HG02943 (cell line): ENCODE data around the gene PRIMPOL.
"Not testable (repeated sequence)": the region's sequence is repeated elsewhere in the genome, so short reads cannot be mapped to it uniquely, and the experiment has no call there.

Source experiments
- ATAC-seq: cut with Tn5 transposase; IDR thresholded peaks from one replicate; pipeline ENCODE4 v1.9.1; 2021; ENCODE audit warnings: mild to moderate bottlenecking, low read depth, moderate library complexity; ENCODE audit not compliant: unreplicated experiment

Gene PRIMPOL

DNA sequence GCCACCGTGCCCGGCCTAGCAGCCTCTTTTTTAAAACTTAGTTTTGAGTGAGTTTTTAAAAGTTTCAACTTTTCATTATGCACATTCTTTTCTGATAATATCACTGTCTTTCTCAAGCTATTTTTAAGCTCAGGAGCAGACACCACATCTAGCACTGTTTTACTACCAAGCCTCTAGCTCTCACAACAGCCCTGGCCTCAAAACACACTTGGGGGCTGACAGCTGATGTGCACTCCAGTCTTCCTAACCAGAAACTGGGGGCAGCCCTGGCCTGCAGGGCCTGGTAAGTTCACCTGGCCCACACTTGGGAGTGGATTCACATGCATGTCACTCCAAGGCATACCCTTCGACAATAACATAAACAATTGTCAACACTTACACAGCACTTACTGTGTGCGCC, 50.4 kb downstream of the PRIMPOL start:
- ATAC-seq: no peak

DNA sequence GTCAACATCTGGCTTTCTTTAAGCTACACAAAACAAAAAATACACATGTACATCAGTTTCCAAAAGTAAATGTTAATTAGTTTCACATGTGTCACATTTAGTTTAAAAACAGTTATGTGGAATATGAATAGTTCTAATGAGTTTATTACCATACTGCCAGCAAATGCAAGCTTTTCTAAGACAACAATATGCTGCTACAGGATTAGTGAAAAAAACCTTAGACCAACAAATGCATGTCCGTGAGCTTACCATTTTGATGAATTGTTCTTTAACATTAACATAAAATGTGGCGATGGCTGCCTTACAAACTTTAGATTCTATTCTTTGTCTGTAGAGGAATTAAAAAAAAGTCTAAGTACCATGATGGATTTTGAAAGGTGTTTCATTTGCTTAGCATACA, 52.6 kb downstream of the PRIMPOL start:
- no peak for ATAC-seq

DNA sequence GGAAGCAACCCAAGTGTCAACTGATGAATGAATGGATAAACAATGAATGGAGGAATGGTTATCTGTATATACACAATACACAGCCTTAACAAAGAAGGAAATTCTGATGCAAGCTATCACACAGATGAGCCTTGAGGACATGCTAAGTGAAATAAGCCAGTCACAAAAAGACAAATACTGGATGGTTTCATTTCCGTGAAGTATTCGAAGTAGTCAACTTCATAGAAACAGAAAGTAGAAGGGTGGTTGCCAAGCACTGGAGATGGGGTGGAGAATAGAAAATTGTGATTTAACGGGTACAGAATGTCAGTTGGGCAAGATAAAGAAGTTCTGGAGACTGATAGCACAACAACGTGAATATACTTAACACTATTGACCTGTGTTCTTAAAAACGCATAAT, 56.2 kb downstream of the PRIMPOL start:
- ATAC-seq: no peak

DNA sequence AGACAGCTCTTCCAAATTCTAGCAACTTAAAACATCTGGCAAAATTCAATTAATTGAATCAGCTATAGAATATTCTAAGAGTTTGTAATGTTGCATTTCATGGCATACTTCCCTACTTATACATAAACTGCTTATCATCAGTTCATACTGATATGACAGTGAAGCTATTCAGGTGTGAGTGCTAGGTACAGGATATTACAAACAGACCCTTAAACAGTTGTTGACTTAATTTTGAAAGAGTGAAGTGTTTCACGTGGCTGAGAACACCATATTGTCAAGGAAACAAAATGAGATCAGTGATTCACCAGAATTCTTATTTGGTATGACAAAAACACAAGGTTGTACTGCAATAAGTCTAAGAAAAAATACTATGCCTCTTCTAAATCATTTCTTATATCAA, 56.9 kb downstream of the PRIMPOL start:
- no peak for ATAC-seq

DNA sequence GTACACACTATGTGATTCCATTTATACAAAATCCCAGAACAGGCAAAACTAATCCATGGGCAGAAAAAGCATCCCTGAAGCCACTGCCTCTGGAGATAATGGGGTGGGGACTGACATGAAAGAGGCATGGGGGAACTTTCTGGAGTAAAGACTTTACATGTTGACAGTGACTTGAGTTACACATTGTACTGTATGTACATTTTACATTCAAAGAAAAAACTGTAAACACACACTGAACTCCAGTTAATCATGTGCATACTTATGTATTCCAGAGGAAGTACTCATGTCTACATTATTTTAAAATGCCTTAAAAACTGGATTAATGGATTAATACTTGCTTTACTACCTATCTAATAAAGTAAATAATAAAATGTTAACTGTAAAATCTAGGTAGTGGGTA, 62.8 kb downstream of the PRIMPOL start:
- no peak for ATAC-seq

DNA sequence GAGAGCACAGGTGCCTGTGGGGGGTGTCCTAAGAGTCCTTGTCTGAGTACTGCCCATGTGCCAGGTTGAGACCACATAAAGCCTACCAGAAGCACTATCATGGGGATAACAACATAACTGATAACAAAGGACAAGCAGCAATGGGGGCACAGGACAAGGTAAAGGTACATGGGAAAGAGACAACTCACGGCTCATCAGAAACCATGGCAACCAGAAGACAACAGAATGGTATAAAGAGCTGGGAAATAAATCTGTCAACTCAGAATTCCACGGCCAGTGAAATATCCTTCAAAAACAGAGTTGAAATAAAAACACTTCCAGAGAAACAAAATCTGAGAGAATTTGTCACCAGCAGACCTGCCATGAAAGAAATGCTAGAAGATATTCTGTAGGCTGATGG, 64.3 kb downstream of the PRIMPOL start:
- ATAC-seq: no peak

DNA sequence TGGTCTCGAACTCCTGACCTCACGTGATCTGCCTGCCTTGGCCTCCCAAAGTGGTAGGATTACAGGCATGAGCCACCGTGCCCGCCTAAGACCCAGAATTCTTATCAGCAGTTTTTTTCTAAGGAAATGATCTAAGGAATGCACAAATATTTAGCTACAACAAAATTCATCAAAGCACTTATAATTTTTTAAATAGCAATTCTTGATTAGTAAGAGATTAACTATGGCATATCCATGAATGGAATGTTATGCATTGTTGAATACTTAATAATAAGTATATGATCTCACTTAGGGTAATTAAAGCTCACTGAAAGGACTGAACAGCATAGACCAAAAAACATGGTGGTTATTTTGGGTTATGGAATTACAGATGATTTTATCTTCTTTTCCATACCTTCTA, 66.0 kb downstream of the PRIMPOL start:
- ATAC-seq: no peak

DNA sequence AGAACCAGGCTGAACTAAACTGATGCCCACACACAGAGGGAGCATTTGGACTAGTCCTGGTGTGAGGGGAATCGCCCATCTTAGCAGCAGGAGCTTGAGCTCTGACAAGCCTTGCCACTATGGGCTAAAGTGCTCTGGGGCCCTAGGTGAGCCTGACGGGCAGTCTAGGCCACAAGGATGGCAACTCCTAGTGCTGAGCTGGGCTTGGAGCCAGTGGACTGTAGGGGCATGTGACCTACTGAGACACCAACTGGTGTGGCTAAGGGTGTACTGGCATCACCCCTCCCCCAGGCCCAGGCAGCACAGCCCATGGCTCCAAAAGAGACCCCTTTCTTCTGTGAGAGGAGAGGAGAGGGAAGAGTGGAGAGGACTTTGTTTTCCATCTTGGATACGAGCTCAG, 69.9 kb downstream of the PRIMPOL start:
- no peak for ATAC-seq

DNA sequence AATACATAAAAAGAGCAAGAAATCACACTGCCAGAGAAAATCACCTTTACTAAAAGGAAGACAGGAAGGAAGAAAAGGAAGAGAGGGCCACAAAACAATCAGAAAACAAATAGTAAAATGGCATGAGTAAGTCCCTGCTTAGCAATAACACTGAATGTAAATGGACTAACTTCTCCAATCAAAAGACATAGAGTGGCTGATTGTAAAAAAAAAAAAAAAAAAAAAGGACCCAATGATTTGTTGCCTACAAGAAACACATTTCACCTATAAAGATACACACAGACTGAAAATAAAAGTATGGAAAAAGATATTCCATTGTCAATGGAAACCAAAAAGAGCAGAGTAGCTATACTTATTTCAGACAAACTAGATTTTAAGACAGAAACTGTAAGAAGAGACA, 71.7 kb downstream of the PRIMPOL start:
- no peak for ATAC-seq

DNA sequence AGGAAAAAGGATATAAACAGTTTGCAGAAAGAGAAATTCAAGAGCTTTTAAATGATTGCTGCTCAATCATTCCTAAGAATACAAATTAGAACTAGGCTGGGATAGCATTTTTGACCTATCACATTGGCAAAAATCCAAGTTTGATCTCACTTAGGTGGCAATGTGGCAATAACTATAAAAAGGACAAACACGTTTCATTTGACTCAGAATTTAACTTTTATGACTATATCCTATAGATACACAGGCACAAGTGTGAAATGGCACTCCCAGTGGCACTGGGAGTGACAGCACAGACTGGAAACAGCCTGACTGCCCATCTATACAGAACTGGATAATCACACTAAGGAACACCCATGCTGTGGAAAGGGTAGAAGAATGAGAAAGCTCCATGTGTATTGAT, 73.3 kb downstream of the PRIMPOL start:
- no peak for ATAC-seq

DNA sequence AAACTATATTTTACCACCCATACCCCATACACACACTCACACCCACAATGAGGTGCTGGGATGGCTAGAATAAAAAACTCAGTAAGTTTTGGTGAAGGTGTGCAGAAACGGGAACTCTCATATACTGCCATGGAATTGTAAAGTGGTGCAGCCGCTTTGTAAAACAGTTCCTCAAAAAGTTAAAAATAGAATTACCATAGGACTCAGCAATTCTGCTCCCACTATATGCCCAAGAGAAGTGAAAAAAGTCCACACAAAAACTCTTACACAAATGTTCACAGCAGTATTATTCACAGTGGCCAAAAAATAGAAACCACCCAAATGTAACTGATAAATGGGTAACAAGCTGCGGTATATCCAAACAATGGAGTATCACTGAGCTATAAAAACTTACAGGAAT, 77.9 kb downstream of the PRIMPOL start:
- ATAC-seq: no peak

DNA sequence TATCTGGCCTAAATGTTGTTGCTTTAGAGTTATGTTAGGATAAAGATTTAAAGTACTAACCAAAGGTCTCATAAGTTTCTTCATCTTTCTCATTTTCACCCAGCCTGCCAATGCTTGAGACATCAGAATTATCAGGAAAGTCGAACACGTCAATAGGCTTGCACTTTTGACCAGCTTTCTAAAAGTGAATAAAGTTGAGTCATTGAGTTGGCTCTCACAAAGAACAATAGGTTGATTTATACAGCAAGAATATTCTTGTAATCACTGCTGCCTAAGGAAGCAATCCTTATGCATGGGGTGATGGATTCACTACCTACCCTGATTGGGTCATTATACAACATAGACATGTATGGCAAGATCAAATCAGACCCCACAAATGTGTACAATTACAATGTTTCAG, 79.3 kb downstream of the PRIMPOL start:
- ATAC-seq: no peak

DNA sequence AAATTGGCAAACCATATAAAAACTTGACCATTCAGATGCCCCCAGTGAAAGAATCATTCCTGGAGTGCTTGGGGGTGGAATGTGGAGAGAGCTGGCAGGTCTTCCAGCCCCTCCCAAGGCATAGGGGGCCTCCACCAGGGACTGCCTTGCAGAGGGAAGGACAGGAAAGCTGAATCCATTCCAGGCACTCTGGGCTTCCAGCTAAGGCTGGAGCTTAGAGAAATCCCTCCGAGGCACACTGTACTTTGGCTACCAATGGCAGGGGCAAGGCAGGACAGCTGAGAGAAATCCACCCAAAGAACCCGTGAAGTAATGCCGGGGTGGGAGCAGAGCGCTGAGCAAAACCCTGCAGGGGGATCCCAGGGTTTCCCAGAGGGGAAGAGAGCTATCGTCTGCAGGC, 80.4 kb downstream of the PRIMPOL start:
- no peak for ATAC-seq

DNA sequence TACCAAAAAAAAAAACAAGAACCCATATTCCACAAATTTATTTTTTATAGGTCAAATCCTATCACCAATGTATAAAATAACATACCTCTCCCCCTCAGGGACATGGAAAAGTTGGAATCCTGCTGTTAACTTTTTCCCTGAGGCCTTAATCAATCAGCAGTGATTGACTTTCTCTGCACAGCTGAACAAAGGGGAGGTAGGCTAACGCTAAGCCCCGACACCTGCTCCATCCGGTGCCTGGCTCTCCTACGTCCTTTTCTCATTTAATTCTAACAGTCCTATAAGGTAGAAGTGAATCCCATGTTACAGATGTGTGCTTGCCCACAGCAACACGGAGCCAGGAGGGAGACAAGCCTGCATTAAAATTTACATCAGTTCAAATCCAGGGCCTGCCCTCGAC, 81.5 kb downstream of the PRIMPOL start:
- no peak for ATAC-seq

DNA sequence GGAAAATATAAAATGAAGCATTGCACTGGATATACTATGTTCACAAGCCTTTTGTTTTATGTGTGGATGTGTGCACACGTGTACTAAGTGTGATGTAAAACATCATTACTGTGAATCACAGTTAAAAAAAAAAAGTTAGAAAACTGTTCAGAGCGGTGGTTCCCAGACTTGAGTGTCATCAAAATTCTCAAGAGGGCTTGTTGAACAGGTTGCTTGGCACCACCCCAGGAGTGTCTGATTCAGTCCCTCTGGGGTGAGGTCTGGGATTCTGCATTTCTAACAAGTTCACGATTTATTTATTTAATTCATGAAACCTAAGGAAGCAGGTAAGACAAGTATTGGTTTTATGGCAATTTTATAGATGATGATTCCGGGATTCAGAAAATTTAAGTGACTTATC, 82.6 kb downstream of the PRIMPOL start:
- no peak for ATAC-seq

DNA sequence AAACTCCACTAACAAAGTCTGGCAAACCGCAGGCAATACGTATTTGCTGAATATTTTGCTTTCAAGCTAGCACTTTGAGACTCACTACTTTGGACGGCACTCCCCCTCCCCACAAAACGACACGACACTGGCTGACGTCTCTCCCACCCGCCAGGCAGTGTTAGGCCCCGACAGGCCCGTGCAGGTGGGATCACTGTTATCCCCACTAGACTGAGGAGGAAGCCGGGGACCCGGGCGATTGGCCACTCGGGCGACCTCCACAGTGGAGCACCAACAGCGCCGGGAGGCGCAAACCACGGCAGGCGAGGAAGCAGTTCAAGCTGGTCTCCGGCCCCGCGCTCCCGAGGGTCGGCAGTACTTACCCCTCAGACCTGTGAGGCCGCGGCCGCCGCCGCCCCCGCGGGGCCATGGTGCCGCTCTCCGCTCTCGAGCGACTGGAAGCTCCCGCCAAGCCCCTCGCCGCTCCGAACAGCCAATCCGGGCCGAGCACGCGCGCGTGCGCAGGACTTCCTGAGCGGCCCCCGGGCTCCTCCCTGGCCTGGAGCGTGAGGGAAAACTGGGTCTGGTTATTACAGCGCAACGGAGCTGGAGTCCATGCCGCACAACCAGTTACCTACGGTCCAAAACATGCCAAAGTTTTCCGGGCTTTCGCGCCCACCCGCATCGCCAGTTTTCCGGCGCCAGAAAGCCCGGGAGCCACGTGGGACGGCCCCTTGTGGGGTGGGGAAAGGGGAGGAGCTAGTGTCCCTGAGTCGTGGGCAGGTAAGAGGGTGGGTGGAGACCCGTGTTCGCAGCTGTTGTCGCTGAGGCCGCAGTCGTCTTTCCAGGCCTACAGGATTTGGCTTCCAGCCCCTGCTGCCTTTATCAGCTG, 84.4 kb downstream of the PRIMPOL start, which contains the start of gene CENPU:
Gene CENPU (minus strand): TSS at position 443 of the 871 bp plus-strand sequence. CDS start 34 bp downstream, at position 409.
- peak; percentile 88 for ATAC-seq

DNA sequence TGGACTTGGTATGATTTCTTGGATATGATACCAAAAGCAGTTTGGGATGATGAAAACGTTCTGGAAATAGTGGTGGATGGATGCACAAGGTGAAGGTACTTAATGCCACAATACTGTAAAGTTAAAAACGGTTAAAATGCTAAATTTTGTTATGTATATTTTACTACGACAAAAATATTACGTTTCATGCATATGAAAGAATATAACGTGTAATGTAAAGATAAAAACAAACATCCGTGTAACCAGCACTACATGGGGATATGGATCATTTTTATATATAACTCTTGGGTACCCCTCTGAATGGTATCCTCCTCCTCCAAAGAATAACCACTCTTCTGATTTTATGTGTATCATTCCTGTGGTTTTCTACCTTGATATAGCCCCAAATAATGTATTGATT, 85.2 kb downstream of the PRIMPOL start:
- no peak for ATAC-seq

DNA sequence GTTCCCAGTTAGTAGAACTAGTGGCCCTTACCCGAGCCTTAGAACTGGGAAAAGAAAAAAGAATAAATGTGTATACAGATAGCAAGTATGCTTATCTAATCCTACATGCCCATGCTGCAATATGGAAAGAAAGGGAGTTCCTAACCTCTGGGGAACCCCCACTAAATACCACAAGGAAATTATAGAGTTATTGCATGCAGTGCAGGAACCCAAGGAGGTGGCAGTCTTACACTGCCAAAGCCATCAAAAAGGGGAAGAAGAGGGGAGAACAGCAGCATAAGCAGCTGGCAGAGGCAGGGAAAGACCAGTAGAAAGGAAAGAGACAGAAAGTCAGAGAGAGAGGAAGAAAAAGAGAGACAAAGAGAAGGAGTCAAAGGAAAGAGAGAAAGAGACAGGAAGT, 90.0 kb downstream of the PRIMPOL start:
- not testable (repeated sequence) for ATAC-seq

DNA sequence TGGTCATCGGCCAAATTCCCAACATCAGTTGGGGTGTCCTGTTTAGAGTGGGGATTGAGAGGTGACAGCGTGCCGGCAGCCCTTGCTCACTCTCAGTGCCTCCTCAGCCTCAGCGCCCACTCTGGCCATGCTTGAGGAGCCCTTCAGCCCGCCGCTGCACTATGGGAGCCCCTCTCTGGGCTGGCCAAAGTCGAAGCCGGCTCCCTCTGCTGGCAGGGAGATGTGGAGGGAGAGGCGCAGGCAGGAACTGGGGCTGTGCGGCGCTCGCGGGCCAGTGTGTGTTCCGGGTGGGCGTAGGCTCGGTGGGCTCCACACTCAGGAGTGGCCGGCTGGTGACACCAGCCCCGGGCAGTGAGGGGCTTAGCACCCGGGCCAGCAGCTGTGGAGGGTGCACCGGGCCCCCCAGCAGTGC, 91.4 kb downstream of the PRIMPOL start:
- no peak for ATAC-seq

DNA sequence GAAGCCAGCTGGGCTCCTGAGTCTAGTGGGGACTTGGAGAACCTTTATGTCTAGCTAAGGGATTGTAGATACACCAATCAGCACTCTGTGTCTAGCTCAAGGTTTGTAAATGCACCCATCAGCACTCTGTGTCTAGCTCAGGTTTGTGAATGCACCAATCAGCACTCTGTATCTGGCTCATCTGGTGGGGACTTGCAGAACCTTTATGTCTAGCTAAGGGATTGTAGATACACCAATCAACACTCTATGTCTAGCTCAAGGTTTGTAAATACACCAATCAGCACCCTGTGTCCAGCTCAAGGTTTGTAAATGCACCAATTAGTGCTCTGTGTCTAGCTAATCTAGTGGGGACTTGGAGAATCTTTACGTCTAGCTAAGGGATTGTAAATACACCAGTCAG, 92.1 kb downstream of the PRIMPOL start:
- not testable (repeated sequence) for ATAC-seq

DNA sequence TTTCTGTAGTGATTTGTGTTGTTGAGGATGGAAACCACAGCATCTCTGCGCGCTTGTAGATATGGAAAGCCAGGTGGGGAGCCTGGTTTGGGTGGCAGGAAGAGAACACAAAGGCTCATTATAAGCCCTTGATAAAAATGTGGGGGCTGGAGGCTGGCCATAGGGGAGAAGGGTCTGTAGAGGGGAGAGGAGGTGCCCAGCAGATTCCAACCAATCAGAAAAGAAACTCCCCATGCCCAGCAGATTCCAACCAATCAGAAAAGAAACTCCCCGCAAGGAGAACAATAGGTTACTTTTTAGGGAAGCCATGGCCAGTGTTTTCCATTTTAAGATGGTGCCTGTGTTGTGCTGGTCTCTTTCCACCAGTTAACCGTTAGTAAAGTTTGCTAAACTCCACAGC, 94.1 kb downstream of the PRIMPOL start:
- ATAC-seq: no peak

DNA sequence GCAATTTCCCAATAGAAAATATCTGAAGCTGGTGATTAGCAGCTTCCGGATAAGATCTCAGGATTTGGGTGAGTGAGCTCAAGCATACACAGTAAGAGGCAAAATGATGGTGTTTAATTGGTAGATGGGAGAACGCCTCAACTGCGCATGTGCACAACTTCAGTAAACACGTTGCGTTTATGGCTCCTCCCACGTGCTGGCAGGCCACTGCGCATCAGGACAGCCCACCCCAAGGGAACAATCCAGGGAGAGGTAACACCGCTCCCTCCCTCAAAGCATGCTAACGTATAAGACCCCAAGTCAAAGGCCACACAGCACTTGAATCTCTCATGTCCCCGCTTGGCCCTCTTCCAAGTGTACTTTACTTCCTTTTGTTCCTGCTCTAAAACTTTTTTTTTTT, 94.7 kb downstream of the PRIMPOL start:
- ATAC-seq: no peak
